Activated CD4-positive, alpha-beta T cell treated with anti-CD3 and anti-CD28 coated beads, Interleukin-2, Interleukin-6, amounts not matched to agents 100 ng/mL and 50 ng/mL, durations not matched to agents 16 hours and 8 hours (primary cell): ENCODE measurements around the gene GPRC5D.

ENCODE experiments used
- DNase-seq: peaks from one replicate; pipeline ENCODE4 v3.0.0-alpha.2; 2020

The GPRC5D gene

DNA sequence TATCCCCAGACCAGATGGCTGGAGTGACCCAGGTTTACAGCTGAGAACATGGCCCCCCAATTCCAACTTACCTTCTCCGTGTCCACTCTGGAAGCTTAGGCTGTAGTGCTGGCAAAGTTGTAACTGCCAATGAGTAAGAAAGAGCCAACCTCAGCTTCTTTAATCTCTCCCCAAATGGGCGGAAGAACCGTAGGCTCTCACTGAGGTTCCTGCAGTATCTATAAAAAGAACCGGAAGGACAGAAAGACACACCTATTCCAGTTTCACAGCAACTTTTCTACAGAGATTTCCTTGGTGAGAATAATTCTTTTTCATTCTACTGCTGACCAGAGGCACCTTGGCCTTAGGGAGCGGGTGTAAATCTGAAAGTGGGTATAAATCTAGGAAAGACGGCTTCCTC is at the start of gene GPRC5D:
TSS of gene GPRC5D (minus strand) at position 135 of the 400 bp plus-strand sequence. CDS start 1,786 bp downstream, outside the sequence.
- DNase-seq, result no peak

- DNase-seq, result no peak
These were observed 49.7 kb upstream of the GPRC5D start for GRCh38 chr12:13001775-13002040.

GRCh38 chr12:13000925-13001774 is 49.2 kb upstream of the GPRC5D start:
- peak; percentile 46 for DNase-seq

- no peak for DNase-seq
These were observed 48.6 kb upstream of the GPRC5D start for GRCh38 chr12:13000616-13000924.

GRCh38 chr12:12999959-13000615 is 48.1 kb upstream of the GPRC5D start, which contains the start of gene HEBP1:
Gene HEBP1, minus strand, starts transcription at chr12:13000265. Its CDS starts 151 bp downstream, at chr12:13000114.
- DNase-seq, result peak; percentile 97

DNA sequence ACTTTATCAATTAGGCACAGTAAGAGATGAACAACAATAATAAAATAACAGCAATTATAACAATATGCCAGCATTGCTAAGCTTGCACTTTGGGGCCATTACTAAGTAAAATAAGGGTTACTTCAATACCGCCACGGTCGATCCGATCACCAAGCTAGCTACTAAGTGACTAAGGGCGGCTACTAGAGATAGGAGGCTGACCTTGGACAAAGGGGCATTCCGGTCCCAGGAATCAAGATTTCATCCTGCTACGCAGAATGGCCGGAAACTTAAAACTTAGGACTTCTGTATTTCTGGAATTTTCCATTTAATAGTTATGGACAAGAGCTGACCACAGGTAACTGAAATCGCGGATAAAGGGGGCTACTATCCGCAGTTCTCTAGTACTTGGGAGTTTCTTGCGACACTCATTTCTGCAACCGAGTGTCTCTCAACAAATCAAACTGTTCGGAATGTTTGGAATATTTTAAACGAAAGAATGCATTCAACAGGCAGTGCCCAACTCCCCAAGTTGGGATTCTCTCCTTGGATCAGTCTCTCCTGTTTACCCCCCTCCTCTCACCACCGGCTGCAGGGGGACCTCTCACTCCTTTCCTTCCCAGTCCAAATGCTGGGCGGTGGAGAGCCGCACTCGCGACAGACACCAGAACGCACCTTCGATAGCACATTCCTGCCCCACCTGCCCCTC is 47.4 kb upstream of the GPRC5D start:
- no peak for DNase-seq

DNA sequence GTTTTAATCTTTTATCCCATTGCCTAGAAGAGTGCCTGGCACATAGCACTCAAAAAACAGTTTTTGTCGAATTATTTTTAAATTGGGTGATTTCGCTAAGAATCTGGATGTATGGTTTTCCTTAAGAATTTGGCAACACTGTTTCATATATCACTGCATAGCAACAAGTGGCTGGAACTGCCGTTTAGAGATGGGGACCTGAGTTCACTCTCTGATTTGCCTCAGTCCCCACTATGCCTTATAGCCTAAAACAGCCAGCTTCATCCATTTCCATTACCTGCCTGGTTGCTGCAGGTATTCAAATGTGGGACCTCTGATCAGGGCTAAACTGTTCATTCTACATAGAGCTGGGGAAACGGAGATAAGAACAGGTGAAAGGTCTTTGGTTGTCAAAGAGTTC is 46.3 kb upstream of the GPRC5D start:
- DNase-seq, result no peak

- DNase-seq, result no peak
These were observed 45.8 kb upstream of the GPRC5D start for GRCh38 chr12:12997734-12998133.

DNA sequence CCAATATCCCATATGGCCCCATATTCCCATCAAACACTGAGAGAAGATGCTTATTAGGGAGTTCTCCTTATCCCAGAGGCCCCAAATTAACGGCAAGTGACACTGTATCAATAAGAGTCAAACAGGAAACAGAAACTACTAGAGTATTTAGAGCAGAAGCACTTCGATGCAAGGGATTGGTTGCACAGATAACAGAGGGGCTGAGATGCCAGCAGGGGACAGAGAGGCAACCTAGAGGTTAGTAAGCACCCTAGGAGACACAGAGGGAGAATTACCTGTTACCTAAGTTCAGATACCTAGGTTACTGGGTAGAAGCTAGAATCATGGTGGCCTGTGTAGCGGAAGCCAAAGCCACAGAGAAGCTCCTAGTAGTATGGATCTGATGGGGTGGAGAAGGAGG is 45.2 kb upstream of the GPRC5D start:
- no peak for DNase-seq

- DNase-seq, result no peak
These were observed 44.2 kb upstream of the GPRC5D start for GRCh38 chr12:12996209-12996608.

- no peak for DNase-seq
These were observed 43.1 kb upstream of the GPRC5D start for GRCh38 chr12:12995088-12995487.

- no peak for DNase-seq
These were observed 41.4 kb upstream of the GPRC5D start for GRCh38 chr12:12993367-12993766.

- DNase-seq, result no peak
These were observed 40.6 kb upstream of the GPRC5D start for GRCh38 chr12:12992418-12993130.

GRCh38 chr12:12990700-12991468 is 38.9 kb upstream of the GPRC5D start:
- no peak for DNase-seq

DNA sequence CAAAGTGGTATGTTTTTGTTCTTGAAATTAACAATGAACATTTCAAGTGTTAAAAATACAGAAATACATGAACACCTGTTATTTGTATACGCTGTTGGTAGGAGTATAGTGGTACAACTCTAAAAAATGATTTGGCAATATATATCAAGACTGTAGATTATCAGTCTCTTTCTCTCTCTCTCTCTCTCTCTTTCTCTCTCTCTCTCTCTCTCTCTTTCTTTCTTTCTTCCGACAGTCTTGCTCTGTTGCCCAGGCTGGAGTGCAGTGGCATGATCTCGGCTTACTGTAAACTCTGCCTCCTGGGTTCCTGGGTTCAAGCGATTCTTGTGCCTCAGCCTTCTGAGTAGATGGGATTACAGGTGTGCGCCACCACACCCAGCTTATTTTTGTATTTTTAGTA is 35.5 kb upstream of the GPRC5D start:
- DNase-seq, result no peak

GRCh38 chr12:12986775-12987331 is 34.9 kb upstream of the GPRC5D start:
- DNase-seq, result no peak

DNA sequence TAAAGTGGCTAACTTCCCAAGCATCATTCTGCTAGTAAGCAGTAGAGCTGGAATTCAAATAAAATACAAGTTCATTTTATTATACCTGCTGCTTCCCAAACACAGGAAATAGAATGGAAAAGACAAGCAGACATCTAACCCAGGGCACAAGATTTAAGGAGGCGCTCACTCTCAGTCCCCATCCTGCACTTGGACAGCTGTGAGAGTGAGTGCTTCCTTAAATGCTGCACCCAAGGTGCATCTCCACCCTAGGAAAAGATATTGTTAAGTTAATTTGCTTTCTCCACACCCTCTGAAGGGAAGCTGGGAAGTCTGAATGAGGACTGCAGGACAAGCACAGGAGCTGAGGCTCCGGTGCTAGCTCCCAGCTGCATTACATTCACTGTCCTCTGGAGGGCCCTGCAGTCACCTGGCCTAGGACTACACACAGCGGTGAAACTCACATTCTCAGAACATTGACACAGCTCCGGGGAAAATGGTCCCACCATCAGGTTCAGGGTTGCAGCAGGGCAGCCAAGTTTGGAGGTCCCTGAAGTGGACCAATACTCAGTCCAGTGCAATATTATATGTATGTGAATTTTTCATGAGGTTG is 33.9 kb upstream of the GPRC5D start:
- peak; percentile 25 for DNase-seq

GRCh38 chr12:12984149-12984548 is 32.2 kb upstream of the GPRC5D start:
- DNase-seq, result no peak

GRCh38 chr12:12983420-12984035 is 31.6 kb upstream of the GPRC5D start:
- peak; percentile 31 for DNase-seq

DNA sequence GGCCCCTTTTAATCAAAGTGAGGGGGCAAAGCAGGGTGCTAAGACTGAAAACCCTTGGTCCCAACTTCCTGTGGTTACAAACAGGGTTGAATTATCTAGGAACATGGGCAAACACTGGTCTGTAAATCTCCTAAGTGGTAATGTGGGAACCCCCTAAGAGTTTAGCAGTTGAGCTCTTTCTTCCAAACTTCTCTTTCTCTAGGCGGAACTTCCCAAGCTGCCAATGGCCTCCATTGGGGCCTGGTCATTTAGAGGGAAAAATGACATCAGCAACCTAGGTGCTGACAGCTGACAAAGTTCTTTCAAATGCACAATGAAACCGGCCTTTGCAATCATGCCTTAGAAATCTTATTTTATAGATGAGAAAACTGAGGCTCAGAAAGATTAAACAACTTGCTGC is 30.4 kb upstream of the GPRC5D start:
- DNase-seq, result no peak

- no peak for DNase-seq
These were observed 27.8 kb upstream of the GPRC5D start for GRCh38 chr12:12979731-12980259.
